ENCODE measurements around the gene WBP11. TPM values are rescaled to one million over a fixed set of nuclear protein-coding genes. Genes with fewer than 3 reads are reported as not detected.
"Not testable (repeated sequence)": the region's sequence is repeated elsewhere in the genome, so short reads cannot be mapped to it uniquely, and the experiment has no call there.

Gene WBP11
- total RNA-seq, 1 donor from 2014 or later = 86.3 TPM

DNA sequence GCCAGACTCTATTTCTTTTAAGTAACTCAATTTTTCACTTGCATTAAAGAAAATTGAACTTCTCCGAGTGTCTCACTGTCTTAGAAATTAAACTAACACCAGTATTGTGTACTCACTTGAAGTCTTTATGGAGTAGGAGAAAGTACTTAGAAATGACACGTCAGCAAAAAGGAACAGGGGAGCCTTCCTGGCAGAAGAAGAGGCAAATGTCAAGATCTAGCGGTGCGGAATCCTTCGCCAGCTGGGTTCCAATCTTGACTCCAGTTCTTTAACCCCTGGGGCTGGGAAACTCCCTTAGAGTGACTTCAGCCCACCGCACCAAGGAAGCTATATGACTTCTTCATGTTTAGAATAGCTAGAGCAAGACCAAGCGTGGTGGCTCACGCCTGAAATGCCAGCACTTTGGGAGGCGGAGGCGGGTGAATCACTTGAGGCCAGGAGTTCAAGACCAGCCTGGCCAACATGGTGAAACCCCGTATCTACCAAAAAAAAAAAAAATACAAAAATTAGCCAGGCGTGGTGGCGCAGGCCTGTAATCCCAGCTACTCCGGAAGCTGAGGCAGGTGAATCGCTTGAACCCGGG is 34.4 kb downstream of the WBP11 start:
- peaks cover 13% of the 10 kb centered on the region for H3K9me3 Mint-ChIP-seq
- DNase-seq (ENCODE audit: extremely low spot score, unreplicated experiment) = no peak
- TF ChIP-seq, protein P1, sequence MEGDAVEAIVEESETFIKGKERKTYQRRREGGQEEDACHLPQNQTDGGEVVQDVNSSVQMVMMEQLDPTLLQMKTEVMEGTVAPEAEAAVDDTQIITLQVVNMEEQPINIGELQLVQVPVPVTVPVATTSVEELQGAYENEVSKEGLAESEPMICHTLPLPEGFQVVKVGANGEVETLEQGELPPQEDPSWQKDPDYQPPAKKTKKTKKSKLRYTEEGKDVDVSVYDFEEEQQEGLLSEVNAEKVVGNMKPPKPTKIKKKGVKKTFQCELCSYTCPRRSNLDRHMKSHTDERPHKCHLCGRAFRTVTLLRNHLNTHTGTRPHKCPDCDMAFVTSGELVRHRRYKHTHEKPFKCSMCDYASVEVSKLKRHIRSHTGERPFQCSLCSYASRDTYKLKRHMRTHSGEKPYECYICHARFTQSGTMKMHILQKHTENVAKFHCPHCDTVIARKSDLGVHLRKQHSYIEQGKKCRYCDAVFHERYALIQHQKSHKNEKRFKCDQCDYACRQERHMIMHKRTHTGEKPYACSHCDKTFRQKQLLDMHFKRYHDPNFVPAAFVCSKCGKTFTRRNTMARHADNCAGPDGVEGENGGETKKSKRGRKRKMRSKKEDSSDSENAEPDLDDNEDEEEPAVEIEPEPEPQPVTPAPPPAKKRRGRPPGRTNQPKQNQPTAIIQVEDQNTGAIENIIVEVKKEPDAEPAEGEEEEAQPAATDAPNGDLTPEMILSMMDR (conservative IDR thresholded peaks at IDR 0.05) = no peak
- peaks cover 46% of the 10 kb centered on the region for H3K36me3 Mint-ChIP-seq
- H3K4me1 Mint-ChIP-seq (ENCODE audit: unreplicated experiment) = peaks cover 6% of the 10 kb centered on the region
- H3K27ac Mint-ChIP-seq = peak overlapping the region; percentile 96
- H3K27me3 Mint-ChIP-seq = peaks cover 5% of the 10 kb centered on the region
- peak overlapping the region; percentile 95 for H3K4me3 Mint-ChIP-seq

DNA sequence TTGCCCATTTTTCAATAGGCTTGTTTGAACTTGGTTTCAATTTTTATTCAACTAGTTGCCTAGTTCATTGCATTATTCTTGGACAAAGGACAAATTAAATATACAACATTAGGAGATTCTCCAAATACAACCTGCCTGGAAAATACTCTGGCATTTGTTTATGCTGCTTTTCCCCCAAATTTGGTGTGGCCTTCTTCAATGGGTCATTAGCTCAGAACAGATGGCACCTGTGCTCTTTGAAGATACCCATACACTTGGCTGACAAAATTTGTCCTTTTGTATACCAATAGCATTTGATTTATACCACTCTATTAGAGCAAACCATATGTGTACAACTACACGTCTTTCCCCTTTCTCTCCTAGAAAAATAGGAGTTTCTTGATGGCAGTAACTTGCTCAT is 35.7 kb downstream of the WBP11 start:
- H3K27ac Mint-ChIP-seq = no peak overlapping the region
- H3K4me3 Mint-ChIP-seq = peak overlapping the region; percentile 50
- peaks cover 47% of the 10 kb centered on the region for H3K36me3 Mint-ChIP-seq
- H3K9me3 Mint-ChIP-seq = peaks cover 13% of the 10 kb centered on the region
- H3K4me1 Mint-ChIP-seq (ENCODE audit: unreplicated experiment) = peaks cover 5% of the 10 kb centered on the region
- DNase-seq (ENCODE audit: extremely low spot score, unreplicated experiment) = no peak
- TF ChIP-seq, protein P1 (conservative IDR thresholded peaks at IDR 0.05) = no peak
- peaks cover 5% of the 10 kb centered on the region for H3K27me3 Mint-ChIP-seq

DNA sequence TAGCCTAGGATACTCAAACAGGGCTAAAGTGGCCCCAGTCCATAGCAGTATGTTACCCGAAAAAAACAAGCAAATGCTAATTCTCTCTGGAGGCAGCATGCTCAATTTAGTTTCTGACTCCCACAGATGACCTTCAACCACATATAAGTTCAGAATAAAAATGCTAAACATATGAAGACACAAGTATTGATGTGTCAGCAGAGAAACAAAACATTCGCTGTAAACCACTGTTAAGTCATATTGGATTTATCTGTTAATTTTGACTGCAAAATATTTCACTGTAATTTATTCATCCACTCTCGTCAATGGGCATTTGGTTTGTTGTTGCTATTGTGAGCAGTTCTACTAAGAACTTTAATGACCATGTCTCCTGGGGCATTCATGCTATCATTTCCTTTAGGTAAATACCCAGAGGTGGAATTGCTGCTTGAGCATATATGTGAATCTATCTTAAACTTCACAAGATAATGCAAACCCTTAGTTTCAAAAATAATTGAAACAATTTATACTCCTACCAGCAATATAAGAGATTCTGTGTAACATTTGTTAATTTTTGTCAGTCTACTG is 36.5 kb downstream of the WBP11 start:
- peaks cover 13% of the 10 kb centered on the region for H3K9me3 Mint-ChIP-seq
- TF ChIP-seq, protein P1 (conservative IDR thresholded peaks at IDR 0.05) = no peak
- no peak for DNase-seq (ENCODE audit: extremely low spot score, unreplicated experiment)
- H3K36me3 Mint-ChIP-seq = peaks cover 51% of the 10 kb centered on the region
- peaks cover 5% of the 10 kb centered on the region for H3K4me1 Mint-ChIP-seq (ENCODE audit: unreplicated experiment)
- H3K27me3 Mint-ChIP-seq = peaks cover 5% of the 10 kb centered on the region
- H3K27ac Mint-ChIP-seq = no peak overlapping the region
- H3K4me3 Mint-ChIP-seq = peak overlapping the region; percentile 61

DNA sequence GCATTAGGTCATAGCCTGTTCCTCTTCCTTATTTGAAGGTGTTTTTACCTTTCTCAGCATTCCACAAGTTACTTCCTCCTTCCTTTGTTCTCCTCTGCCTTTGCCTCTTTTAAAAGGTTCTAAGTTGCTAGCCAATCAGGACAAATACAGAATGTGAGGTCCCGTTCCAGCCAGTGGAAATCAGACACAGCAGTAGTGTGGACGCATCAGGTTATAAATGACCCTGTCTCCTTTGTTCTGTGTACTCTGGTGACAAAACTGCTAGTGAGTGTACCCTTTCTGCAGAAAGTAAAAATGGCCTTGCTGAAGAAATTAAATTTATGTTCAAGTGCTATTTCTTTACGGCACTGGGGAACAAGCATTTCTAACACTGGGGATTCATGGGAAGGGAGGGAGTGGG is 37.3 kb downstream of the WBP11 start:
- not testable (repeated sequence) for H3K27me3 Mint-ChIP-seq; DNase-seq (ENCODE audit: extremely low spot score, unreplicated experiment); H3K4me1 Mint-ChIP-seq (ENCODE audit: unreplicated experiment)
- peaks cover 56% of the 10 kb centered on the region for H3K36me3 Mint-ChIP-seq
- H3K4me3 Mint-ChIP-seq = peak overlapping the region; percentile 16
- peaks cover 13% of the 10 kb centered on the region for H3K9me3 Mint-ChIP-seq
- peak overlapping the region; percentile 65 for H3K27ac Mint-ChIP-seq

DNA sequence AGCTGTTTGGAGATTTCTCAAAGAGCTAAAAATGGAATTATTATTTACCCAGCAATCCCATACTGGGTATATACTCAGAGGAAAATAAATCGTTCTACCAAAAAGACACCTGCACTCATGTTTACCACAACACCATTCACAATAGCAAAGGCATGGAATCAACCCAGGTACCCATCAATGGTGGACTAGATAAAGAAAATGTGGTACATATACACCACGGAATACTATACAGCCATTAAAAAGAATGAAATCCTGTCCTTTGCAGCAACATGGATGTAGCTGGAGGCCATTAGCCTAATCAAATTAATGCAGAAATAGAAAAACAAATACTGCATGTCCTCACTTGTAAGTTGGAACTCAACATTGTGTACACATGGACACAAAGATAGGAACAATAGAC is 37.9 kb downstream of the WBP11 start:
- Mint-ChIP-seq H3K27ac (no peak overlapping the region), H3K4me1 (ENCODE audit: unreplicated experiment) (peaks cover 5% of the 10 kb centered on the region), H3K9me3 (peaks cover 13% of the 10 kb centered on the region), H3K4me3 (no peak overlapping the region), H3K27me3 (no peaks in the 10 kb centered on the region), H3K36me3 (peaks cover 51% of the 10 kb centered on the region)
- TF ChIP-seq, protein P1 (conservative IDR thresholded peaks at IDR 0.05) = no peak
- DNase-seq (ENCODE audit: extremely low spot score, unreplicated experiment) = no peak

DNA sequence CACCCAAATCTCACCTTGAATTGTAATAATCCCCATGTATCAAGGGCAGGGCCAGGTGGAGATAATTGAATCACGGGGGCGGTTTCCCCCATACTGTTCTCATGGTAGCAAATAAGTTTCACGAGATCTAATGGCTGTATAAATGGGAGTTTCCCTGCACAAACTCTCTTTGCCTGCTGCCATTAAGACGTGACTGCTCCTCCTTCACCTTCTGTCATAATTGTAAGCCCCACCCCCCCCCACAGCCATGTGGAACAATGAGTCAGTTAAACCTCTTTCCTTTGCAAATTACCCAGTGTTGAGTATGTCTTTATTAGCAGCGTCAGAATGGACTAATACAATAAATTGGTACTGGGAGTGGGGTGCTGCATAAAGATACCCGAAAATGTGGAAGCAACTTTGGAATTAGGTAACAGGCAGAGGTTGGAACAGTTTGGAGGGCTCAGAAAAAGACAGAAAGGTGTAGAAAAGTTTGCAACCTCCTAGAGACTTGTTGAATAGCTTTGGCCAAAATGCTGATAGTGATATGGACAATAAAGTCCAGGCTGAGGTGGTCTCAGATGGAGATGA is 43.5 kb downstream of the WBP11 start:
- DNase-seq (ENCODE audit: extremely low spot score, unreplicated experiment); H3K27me3 Mint-ChIP-seq; H3K4me1 Mint-ChIP-seq (ENCODE audit: unreplicated experiment); H3K27ac Mint-ChIP-seq; H3K9me3 Mint-ChIP-seq; H3K4me3 Mint-ChIP-seq: not testable (repeated sequence)
- H3K36me3 Mint-ChIP-seq = peaks cover 32% of the 10 kb centered on the region
